GM21390 (cell line): ENCODE results near the gene BDH1.
A peak's percentile ranks its signal among the peaks of the same experiment; 100 is the strongest.
"Not testable (repeated sequence)": the region's sequence is repeated elsewhere in the genome, so short reads cannot be mapped to it uniquely, and the experiment has no call there.

Experiments used
- ATAC-seq: cut with Tn5 transposase; IDR thresholded peaks from one replicate; pipeline ENCODE4 v1.9.1; 2021; ENCODE audit not compliant: unreplicated experiment

Gene BDH1

GRCh38 chr3:197578376-197578775 is 22.6 kb upstream of the BDH1 start:
- no peak for ATAC-seq

GRCh38 chr3:197577366-197578074 is 21.8 kb upstream of the BDH1 start:
- no peak for ATAC-seq

- no peak for ATAC-seq
Measured at GRCh38 chr3:197576838-197577237, 21.1 kb upstream of the BDH1 start.

GRCh38 chr3:197575362-197575761 is 19.6 kb upstream of the BDH1 start:
- ATAC-seq = no peak

GRCh38 chr3:197574396-197574991 is 18.7 kb upstream of the BDH1 start:
- ATAC-seq = not testable (repeated sequence)

GRCh38 chr3:197573048-197573767 is 17.4 kb upstream of the BDH1 start:
- no peak for ATAC-seq

GRCh38 chr3:197571880-197572172 is 16.1 kb upstream of the BDH1 start:
- not testable (repeated sequence) for ATAC-seq

GRCh38 chr3:197571074-197571879 is 15.5 kb upstream of the BDH1 start:
- not testable (repeated sequence) for ATAC-seq

GRCh38 chr3:197569433-197569832 is 13.7 kb upstream of the BDH1 start:
- ATAC-seq = not testable (repeated sequence)

GRCh38 chr3:197567904-197568681 is 12.3 kb upstream of the BDH1 start:
- no peak for ATAC-seq

- ATAC-seq = not testable (repeated sequence)
Measured at GRCh38 chr3:197566155-197566554, 10.4 kb upstream of the BDH1 start.

GRCh38 chr3:197564097-197564843 is 8.5 kb upstream of the BDH1 start:
- ATAC-seq = no peak

GRCh38 chr3:197562398-197563251 is 6.9 kb upstream of the BDH1 start:
- ATAC-seq = no peak

GRCh38 chr3:197561926-197562325 is 6.2 kb upstream of the BDH1 start:
- ATAC-seq = no peak

- ATAC-seq = no peak
Measured at GRCh38 chr3:197559651-197560050, 3.9 kb upstream of the BDH1 start.

- peak; percentile 97 for ATAC-seq
Measured at GRCh38 chr3:197554562-197555280, 1.0 kb downstream of the BDH1 start.

GRCh38 chr3:197554196-197554561 is 1.6 kb downstream of the BDH1 start:
- ATAC-seq = no peak

GRCh38 chr3:197552198-197552597 is 3.6 kb downstream of the BDH1 start:
- ATAC-seq = no peak
